HS-27A (cell line): ENCODE data around the gene FIBP.

Experiments
- DNase-seq: peaks from one replicate; pipeline ENCODE4 v3.0.0-alpha.2; 2012; ENCODE audit warnings: low read depth, missing footprints

FIBP gene

DNA sequence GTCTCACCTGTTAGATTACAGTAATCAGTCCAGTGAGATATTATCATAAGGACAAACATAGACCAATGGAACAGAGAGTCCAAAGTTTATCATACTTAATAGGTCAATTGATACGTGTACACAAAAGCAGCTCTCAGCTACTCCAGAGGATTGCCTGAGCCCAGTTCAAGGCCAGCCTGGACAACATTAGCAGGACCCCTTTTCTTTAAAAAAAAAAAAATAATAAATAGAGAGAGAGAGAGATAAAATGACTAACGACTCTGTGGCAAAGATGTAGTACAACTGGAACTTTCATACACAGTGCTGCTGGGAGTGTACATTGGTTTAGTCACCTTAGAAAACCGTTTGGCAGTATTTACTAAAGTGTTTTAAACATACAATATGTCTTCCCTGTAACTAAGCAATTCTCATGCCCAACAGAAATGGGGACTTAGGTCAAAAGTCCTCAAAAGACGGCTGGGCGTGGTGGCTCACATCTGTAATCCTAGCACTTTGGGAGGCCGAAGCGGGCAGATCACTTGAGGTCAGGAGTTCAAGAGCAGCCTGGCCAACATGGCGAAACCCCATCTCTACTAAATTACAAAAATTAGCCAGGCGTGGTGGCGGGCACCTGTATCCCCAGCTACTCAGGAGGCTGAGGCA lies 43.9 kb downstream of the FIBP start:
- DNase-seq = no peak

DNA sequence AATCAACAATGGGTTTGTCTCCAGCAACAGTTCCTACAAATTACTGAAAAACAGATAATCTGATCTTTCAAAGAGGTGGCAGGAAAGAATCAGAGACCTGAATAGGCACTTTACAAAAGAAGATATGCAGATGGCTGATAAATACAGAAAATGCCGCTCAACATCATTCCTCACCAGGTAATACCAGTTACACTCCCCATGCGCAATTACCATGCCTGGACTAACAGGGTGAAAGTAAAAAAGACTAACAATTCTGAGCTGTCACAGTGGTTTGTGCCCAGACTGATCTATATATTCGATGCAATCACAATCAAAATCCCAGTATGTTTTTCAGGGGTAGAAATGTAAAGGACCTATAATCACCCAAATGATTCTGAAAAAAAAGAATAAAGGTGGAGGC lies 44.5 kb downstream of the FIBP start:
- no peak for DNase-seq

DNA sequence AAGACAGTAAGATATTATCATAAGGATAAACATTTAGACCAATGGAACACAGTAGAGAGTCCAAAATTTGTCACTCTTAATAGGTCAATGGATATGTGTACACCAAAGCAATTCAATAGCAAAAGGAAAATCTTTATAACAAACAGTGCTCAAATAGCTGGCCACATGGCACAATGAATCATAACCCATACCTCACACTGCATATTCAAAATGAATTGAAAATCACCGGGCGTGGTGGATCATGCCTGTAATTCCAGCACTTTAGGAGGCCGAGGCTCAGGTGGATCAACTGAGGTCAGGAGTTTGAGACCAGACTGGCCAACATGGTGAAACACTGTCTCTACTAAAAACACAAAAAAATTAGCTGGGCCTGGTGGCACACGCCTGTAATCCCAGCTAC lies 46.1 kb downstream of the FIBP start:
- DNase-seq = no peak

DNA sequence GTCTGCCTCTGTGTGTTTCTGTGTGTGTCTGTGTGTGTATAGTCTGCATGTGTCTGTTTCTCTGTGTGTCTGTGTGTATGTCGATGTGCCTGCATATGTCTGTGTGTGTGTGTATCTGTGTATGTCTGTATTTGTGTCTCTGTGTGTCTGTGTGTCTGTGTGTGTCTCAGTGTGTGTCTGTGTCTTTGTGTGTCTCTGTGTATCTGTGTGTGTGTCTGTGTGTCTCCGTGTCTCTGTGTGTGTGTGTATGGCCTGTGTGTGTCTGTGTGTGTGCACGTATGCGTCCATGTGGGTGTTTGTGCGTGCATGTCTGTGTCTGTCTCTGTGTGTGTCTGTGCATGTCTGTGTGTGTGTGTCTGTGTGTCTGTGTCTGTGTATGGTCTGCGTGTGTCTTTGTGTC lies 54.1 kb downstream of the FIBP start:
- no peak for DNase-seq
